Thymus (tissue), 11 donors: ENCODE results near the gene PBX1. TPM values are rescaled to one million over a fixed set of nuclear protein-coding genes. Genes with fewer than 3 reads are reported as not detected.

Experiments used
- DNase-seq, 9 donors: peaks; one replicate each; pipeline ENCODE4 v3.0.0-alpha.2; 2013; ENCODE audit warnings: low spot score in 9 of 9, low read depth in 6 of 9, missing footprints in 1 of 9
- H3K27ac ChIP-seq, 2 donors: one replicate each; pipeline ENCODE4 v1.5.1; 2013; ENCODE audit warnings: control low read depth in 1 of 2, low read depth in 1 of 2, low read length in 1 of 2, mild to moderate bottlenecking in 1 of 2, moderate library complexity in 1 of 2
- H3K27me3 ChIP-seq, 2 donors: one replicate each; pipeline ENCODE4 v1.5.1; 2013; ENCODE audit warnings: low read length in 1 of 2; ENCODE audit not compliant: control insufficient read depth in 2 of 2, insufficient read depth in 1 of 2
- H3K36me3 ChIP-seq, 2 donors: one replicate each; pipeline ENCODE4 v1.5.1; 2013; ENCODE audit warnings: low read length in 1 of 2, mild to moderate bottlenecking in 1 of 2, moderate library complexity in 1 of 2; ENCODE audit not compliant: control insufficient read depth in 2 of 2, insufficient read depth in 2 of 2
- H3K4me1 ChIP-seq, 2 donors: one replicate each; pipeline ENCODE4 v1.5.1; 2013; ENCODE audit warnings: low read length in 2 of 2; ENCODE audit not compliant: control insufficient read depth in 2 of 2, insufficient read depth in 2 of 2
- H3K4me3 ChIP-seq, 2 donors: one replicate each; pipeline ENCODE4 v1.5.1; 2013; ENCODE audit warnings: low read length in 2 of 2, control low read depth in 1 of 2, mild to moderate bottlenecking in 1 of 2
- H3K9me3 ChIP-seq, 2 donors: one replicate each; pipeline ENCODE4 v1.5.1; 2013; ENCODE audit warnings: low read length in 1 of 2, mild to moderate bottlenecking in 1 of 2; ENCODE audit not compliant: control insufficient read depth in 2 of 2, insufficient read depth in 1 of 2
- WGBS: extraction: QIAGEN DNeasy Blood & Tissue Kit; methylation state at CpG from one replicate; pipeline ENCODE4 v1.1.7; 2013; 5-methylcytosine and 5-hydroxymethylcytosine counted together
- polyA plus RNA-seq: library from polyadenylated mRNA; stranded (reverse); fragments of 200-250 nt; gene quantifications from one replicate; pipeline ENCODE4 v1.2.3, GENCODE V29; 2013
- total RNA-seq: library from RNA; stranded (reverse); fragments of 120-200 nt; gene quantifications from one replicate; pipeline ENCODE4 v1.2.4, GENCODE V29; 2013
- donor health status: healthy.

Gene PBX1
- total and polyA plus RNA-seq, 2 donors: 12.7 to 12.9 TPM

DNA sequence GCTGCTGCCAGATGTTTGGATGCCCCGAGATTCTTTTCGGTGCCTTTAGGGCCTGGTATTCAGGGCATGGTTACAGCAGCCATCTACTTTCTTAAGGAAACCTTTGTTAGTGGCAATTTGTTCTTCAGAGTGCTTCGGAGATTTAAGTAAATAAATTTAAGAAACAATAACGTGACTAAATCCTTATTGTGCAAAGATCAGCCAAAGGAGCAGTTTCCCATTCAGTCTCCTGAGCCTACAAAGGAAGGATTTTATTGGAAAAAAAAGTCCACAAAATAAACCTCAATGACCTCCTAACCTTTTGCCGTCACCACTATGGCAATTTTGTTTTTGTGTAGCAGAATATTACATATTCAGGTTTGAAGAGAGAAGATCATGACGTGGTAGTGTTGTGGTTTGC lies 231.1 kb downstream of the PBX1 start:
- Histone ChIP-seq H3K27me3 (no peaks in the 10 kb centered on the region), H3K27ac (no peak overlapping the region), H3K36me3 (no peaks in the 10 kb centered on the region), H3K4me3 (no peak overlapping the region), H3K9me3 (no peaks in the 10 kb centered on the region), H3K4me1 (peaks cover 0 to 3% of the 10 kb centered on the region in 2 donors)
- WGBS: 76% methylated on average over 6 of the region's 6 CpGs
- no peak for DNase-seq

- Histone ChIP-seq H3K27ac (peak overlapping the region; percentile 47 to 52), H3K4me1 (no peaks in the 10 kb centered on the region), H3K4me3 (no peak overlapping the region), H3K27me3 (no peaks in the 10 kb centered on the region), H3K9me3 (no peaks in the 10 kb centered on the region), H3K36me3 (no peaks in the 10 kb centered on the region)
- DNase-seq: no peak
- 94% methylated on average over 21 of the region's 21 CpGs for WGBS
These were observed 233.5 kb downstream of the PBX1 start for GRCh38 chr1:164792410-164793004.

GRCh38 chr1:164794356-164794755 lies 235.4 kb downstream of the PBX1 start:
- no peak for DNase-seq
- Histone ChIP-seq H3K27ac (peak overlapping the region; percentile 15 to 32), H3K36me3 (no peaks in the 10 kb centered on the region), H3K27me3 (no peaks in the 10 kb centered on the region), H3K9me3 (no peaks in the 10 kb centered on the region), H3K4me1 (no peaks in the 10 kb centered on the region), H3K4me3 (no peak overlapping the region)
- 95% methylated on average over 2 of the region's 2 CpGs for WGBS

- no peaks in the 10 kb centered on the region for H3K36me3 ChIP-seq
- H3K27me3 ChIP-seq: no peaks in the 10 kb centered on the region
- H3K27ac ChIP-seq: no peak overlapping the region
- H3K4me3 ChIP-seq: no peak overlapping the region
- H3K4me1 ChIP-seq: no peaks in the 10 kb centered on the region
- no peaks in the 10 kb centered on the region for H3K9me3 ChIP-seq
- no peak for DNase-seq
- 93% methylated on average over 2 of the region's 2 CpGs for WGBS
These were observed 237.9 kb downstream of the PBX1 start for GRCh38 chr1:164796916-164797315.

GRCh38 chr1:164801246-164801731 lies 242.3 kb downstream of the PBX1 start:
- Histone ChIP-seq H3K27ac (no peak overlapping the region), H3K9me3 (no peaks in the 10 kb centered on the region), H3K27me3 (no peaks in the 10 kb centered on the region), H3K4me3 (no peak overlapping the region), H3K36me3 (no peaks in the 10 kb centered on the region), H3K4me1 (no peaks in the 10 kb centered on the region)
- no peak for DNase-seq
- 95% methylated on average over 6 of the region's 6 CpGs for whole genome bisulfite sequencing

- 91% methylated on average over 7 of the region's 7 CpGs for WGBS
- DNase-seq: no peak
- Histone ChIP-seq H3K36me3 (no peaks in the 10 kb centered on the region), H3K27me3 (no peaks in the 10 kb centered on the region), H3K4me1 (no peaks in the 10 kb centered on the region), H3K4me3 (no peak overlapping the region), H3K27ac (no peak overlapping the region), H3K9me3 (no peaks in the 10 kb centered on the region)
These were observed 243.0 kb downstream of the PBX1 start for GRCh38 chr1:164801791-164802502.

- Histone ChIP-seq H3K4me1 (no peaks in the 10 kb centered on the region), H3K4me3 (no peak overlapping the region), H3K9me3 (no peaks in the 10 kb centered on the region), H3K36me3 (no peaks in the 10 kb centered on the region), H3K27ac (no peak overlapping the region), H3K27me3 (no peaks in the 10 kb centered on the region)
- WGBS: 94% methylated on average over 7 of the region's 7 CpGs
- no peak for DNase-seq
These were observed 243.7 kb downstream of the PBX1 start for GRCh38 chr1:164802529-164803282.

DNA sequence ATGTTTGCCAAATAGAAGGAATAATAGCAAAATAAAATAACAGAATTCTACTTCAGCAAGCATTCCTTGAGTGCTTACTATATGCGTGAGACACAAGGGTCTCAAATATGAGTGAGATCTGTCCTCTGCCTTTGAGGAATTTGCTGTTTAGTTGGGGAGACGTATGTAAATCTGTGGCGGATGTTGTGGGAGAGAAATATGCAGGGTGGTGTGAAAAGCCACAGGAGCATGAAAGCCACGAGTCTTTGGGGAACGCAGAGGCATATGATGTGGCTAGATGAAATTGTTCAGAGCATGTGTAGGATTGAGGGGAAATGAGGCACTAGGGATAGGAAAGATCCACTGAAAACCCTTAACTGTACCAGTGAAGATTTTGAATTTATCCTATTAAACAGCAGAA lies 244.4 kb downstream of the PBX1 start:
- WGBS: 82% methylated on average over 5 of the region's 5 CpGs
- no peak for DNase-seq
- Histone ChIP-seq H3K27ac (no peak overlapping the region), H3K27me3 (no peaks in the 10 kb centered on the region), H3K9me3 (no peaks in the 10 kb centered on the region), H3K4me3 (no peak overlapping the region), H3K36me3 (no peaks in the 10 kb centered on the region), H3K4me1 (no peaks in the 10 kb centered on the region)

DNA sequence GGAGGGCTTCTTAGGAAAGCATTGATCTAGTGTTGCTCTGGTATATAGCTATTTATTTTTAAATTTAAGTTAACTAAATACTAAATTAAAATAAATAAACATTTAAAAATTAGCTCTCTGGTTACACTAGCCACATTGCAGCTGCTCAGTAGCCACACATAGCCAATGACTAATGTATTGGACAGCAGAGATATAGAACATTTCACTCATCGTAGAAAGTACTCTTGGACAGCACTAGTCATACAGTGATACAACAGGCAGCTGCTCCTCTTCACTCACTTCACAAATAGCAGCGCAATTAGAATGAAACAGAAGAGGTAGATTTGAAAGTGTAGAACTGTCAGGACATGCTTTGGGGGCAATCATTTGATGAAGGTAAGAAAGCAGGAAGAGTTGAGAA lies 245.4 kb downstream of the PBX1 start:
- DNase-seq: no peak
- Histone ChIP-seq H3K36me3 (no peaks in the 10 kb centered on the region), H3K4me1 (no peaks in the 10 kb centered on the region), H3K27ac (no peak overlapping the region), H3K27me3 (no peaks in the 10 kb centered on the region), H3K4me3 (no peak overlapping the region), H3K9me3 (no peaks in the 10 kb centered on the region)
- 96% methylated on average over 2 of the region's 2 CpGs for WGBS
